Activated CD8-positive, alpha-beta T cell treated with anti-CD3 and anti-CD28 coated beads, Interleukin-2, amount 10 ng/mL, durations not matched to agents 7 days and 5 days (primary cell): ENCODE results near the gene ACD. TPM values are rescaled to one million over a fixed set of nuclear protein-coding genes. Genes with fewer than 3 reads are reported as not detected.

Source experiments
- ATAC-seq: fragments of 150-1000 bp; cut with Tn5 transposase; one replicate; pipeline ENCODE4 v1.10.0; 2021; ENCODE audit warnings: moderate library complexity
- CTCF ChIA-PET: fragments of 350-600 bp; sonication (Branson Sonifier 250); formaldehyde crosslinking; loops from one replicate; lab custom pipeline; 2021; ENCODE audit warnings: antibody characterized with exemption; lab: Charles Lee
- POLR2A ChIA-PET: fragments of 350-600 bp; sonication (Branson Sonifier 250); formaldehyde crosslinking; loops from one replicate; lab custom pipeline; 2021; ENCODE audit warnings: antibody characterized with exemption; lab: Charles Lee
- DNase-seq: peaks from one replicate; pipeline ENCODE4 v3.0.0-alpha.2; 2020
- H3K27ac Mint-ChIP-seq: one replicate; pipeline ENCODE4 v1.8.0; 2021; ENCODE audit warnings: mild to moderate bottlenecking, mixed read lengths
- H3K27me3 Mint-ChIP-seq: one replicate; pipeline ENCODE4 v1.8.0; 2021; ENCODE audit warnings: low read depth, mixed read lengths
- H3K36me3 Mint-ChIP-seq: one replicate; pipeline ENCODE4 v1.8.0; 2021; ENCODE audit warnings: low read depth, mixed read lengths
- H3K4me1 Mint-ChIP-seq: one replicate; pipeline ENCODE4 v1.8.0; 2021; ENCODE audit warnings: low read depth, mixed read lengths
- H3K4me3 Mint-ChIP-seq: one replicate; pipeline ENCODE4 v1.8.0; 2021; ENCODE audit warnings: mild to moderate bottlenecking, mixed read lengths
- H3K9me3 Mint-ChIP-seq: one replicate; pipeline ENCODE4 v1.8.0; 2022; ENCODE audit warnings: mixed read lengths; ENCODE audit not compliant: insufficient read depth
- total RNA-seq, 2 experiments: library from RNA; stranded (reverse); gene quantifications; one replicate each; pipeline ENCODE4 v1.2.3, GENCODE V29; 2021

Gene ACD
- total RNA-seq = 10 to 100 TPM; 51.4 to 51.6 TPM

- ATAC-seq = peak; percentile 70
- peak within 1 kb of the TSS; percentile 89 for H3K4me3 Mint-ChIP-seq
- H3K4me1 Mint-ChIP-seq = peaks cover 30% of the 10 kb centered on the region
- POLR2A ChIA-PET = interaction anchor here (0.6 to 5.2 kb wide), 13 partner anchors 12 to 420 kb away, joined by 3 to 71 read pairs (median 4); partner anchors contain the start of genes CARMIL2, CTCF and SLC12A4
- H3K27ac Mint-ChIP-seq = peak within 1 kb of the TSS; percentile 96
- CTCF ChIA-PET = interaction anchor here (0.9 to 4.9 kb wide), 9 partner anchors 8 to 146 kb away, joined by 3 to 50 read pairs (median 7); partner anchors contain the start of genes CARMIL2 and CTCF
- no peaks in the 10 kb centered on the region for H3K9me3 Mint-ChIP-seq
- H3K27me3 Mint-ChIP-seq = no peaks in the 10 kb centered on the region
- H3K36me3 Mint-ChIP-seq = peaks cover 19% of the 10 kb centered on the region
- peak; percentile 94 for DNase-seq
These were observed at the start of gene ACD for GRCh38 chr16:67659675-67660563. ACD (minus strand) TSS chr16:67660260; CDS start chr16:67660220, 40 bp downstream.

- ATAC-seq (no peak), DNase-seq (no peak)
- Mint-ChIP-seq H3K4me1 (peaks cover 9% of the 10 kb centered on the region), H3K27ac (no peak overlapping the region), H3K27me3 (no peaks in the 10 kb centered on the region), H3K36me3 (no peaks in the 10 kb centered on the region), H3K4me3 (no peak overlapping the region), H3K9me3 (no peaks in the 10 kb centered on the region)
- ChIA-PET CTCF (no interaction called here), POLR2A (no interaction called here)
These were observed 49.0 kb upstream of the ACD start for GRCh38 chr16:67709050-67709449.

GRCh38 chr16:67708368-67708771 is 48.3 kb upstream of the ACD start:
- peaks cover 16% of the 10 kb centered on the region for H3K4me1 Mint-ChIP-seq
- H3K9me3 Mint-ChIP-seq = no peaks in the 10 kb centered on the region
- no peaks in the 10 kb centered on the region for H3K27me3 Mint-ChIP-seq
- no peak overlapping the region for H3K27ac Mint-ChIP-seq
- no peak for DNase-seq
- ATAC-seq = no peak
- no peak overlapping the region for H3K4me3 Mint-ChIP-seq
- H3K36me3 Mint-ChIP-seq = peaks cover 3% of the 10 kb centered on the region
- CTCF ChIA-PET = no interaction called here
- POLR2A ChIA-PET = no interaction called here

- Mint-ChIP-seq H3K4me1 (peaks cover 22% of the 10 kb centered on the region), H3K27ac (no peak overlapping the region), H3K27me3 (no peaks in the 10 kb centered on the region), H3K36me3 (peaks cover 3% of the 10 kb centered on the region), H3K9me3 (no peaks in the 10 kb centered on the region), H3K4me3 (no peak overlapping the region)
- ChIA-PET CTCF (no interaction called here), POLR2A (no interaction called here)
- DNase-seq = no peak
- ATAC-seq = no peak
These were observed 47.7 kb upstream of the ACD start for GRCh38 chr16:67707790-67708189.

- no peaks in the 10 kb centered on the region for H3K9me3 Mint-ChIP-seq
- POLR2A ChIA-PET = no interaction called here
- CTCF ChIA-PET = no interaction called here
These were observed 47.1 kb upstream of the ACD start for GRCh38 chr16:67707210-67707609.

GRCh38 chr16:67704110-67704509 is 44.0 kb upstream of the ACD start:
- ChIA-PET CTCF (interaction anchor here (1.3 to 2.1 kb wide), 2 partner anchors 12 to 16 kb away, joined by 4 read pairs; partner anchors contain the start of gene GFOD2), POLR2A (interaction anchor here (0.7 kb wide), 1 partner anchor 84 kb away, joined by 3 read pairs; no protein-coding TSS in a partner anchor)
- Mint-ChIP-seq H3K9me3 (no peaks in the 10 kb centered on the region), H3K4me3 (no peak overlapping the region), H3K27ac (peak overlapping the region; percentile 92), H3K4me1 (peaks cover 30% of the 10 kb centered on the region), H3K27me3 (no peaks in the 10 kb centered on the region), H3K36me3 (peaks cover 3% of the 10 kb centered on the region)
- no peak for ATAC-seq
- DNase-seq = no peak

More at GRCh38 chr16:67707210-67707609, 47.1 kb upstream of the ACD start:
- Mint-ChIP-seq H3K27me3 (no peaks in the 10 kb centered on the region), H3K27ac (no peak overlapping the region), H3K4me3 (no peak overlapping the region), H3K36me3 (peaks cover 3% of the 10 kb centered on the region), H3K4me1 (peaks cover 25% of the 10 kb centered on the region)
- ATAC-seq (no peak), DNase-seq (no peak)

- peak; percentile 84 for ATAC-seq
- H3K27me3 Mint-ChIP-seq = no peaks in the 10 kb centered on the region
- peak; percentile 46 for DNase-seq
- H3K4me1 Mint-ChIP-seq = peaks cover 30% of the 10 kb centered on the region
- ChIA-PET POLR2A (no interaction called here), CTCF (interaction anchor here (1.3 kb wide), 1 partner anchor 16 kb away, joined by 4 read pairs; the partner anchor contains the start of gene GFOD2)
- peak overlapping the region; percentile 92 for H3K27ac Mint-ChIP-seq
- H3K4me3 Mint-ChIP-seq = peak overlapping the region; percentile 40
- no peaks in the 10 kb centered on the region for H3K9me3 Mint-ChIP-seq
- H3K36me3 Mint-ChIP-seq = peaks cover 4% of the 10 kb centered on the region
These were observed 43.6 kb upstream of the ACD start for GRCh38 chr16:67703626-67704025.

GRCh38 chr16:67702130-67702529 is 42.1 kb upstream of the ACD start:
- Mint-ChIP-seq H3K27ac (peak overlapping the region; percentile 25), H3K27me3 (no peaks in the 10 kb centered on the region), H3K4me1 (peaks cover 30% of the 10 kb centered on the region), H3K36me3 (peaks cover 5% of the 10 kb centered on the region), H3K9me3 (no peaks in the 10 kb centered on the region), H3K4me3 (no peak overlapping the region)
- DNase-seq (no peak), ATAC-seq (no peak)
- POLR2A ChIA-PET = no interaction called here
- CTCF ChIA-PET = no interaction called here

GRCh38 chr16:67701420-67701819 is 41.4 kb upstream of the ACD start:
- Mint-ChIP-seq H3K36me3 (peaks cover 5% of the 10 kb centered on the region), H3K27me3 (no peaks in the 10 kb centered on the region), H3K4me3 (no peak overlapping the region), H3K4me1 (peaks cover 33% of the 10 kb centered on the region), H3K27ac (peak overlapping the region; percentile 18), H3K9me3 (no peaks in the 10 kb centered on the region)
- ChIA-PET CTCF (no interaction called here), POLR2A (no interaction called here)
- no peak for ATAC-seq
- DNase-seq = no peak

- H3K9me3 Mint-ChIP-seq = no peaks in the 10 kb centered on the region
- CTCF ChIA-PET = no interaction called here
- peaks cover 26% of the 10 kb centered on the region for H3K4me1 Mint-ChIP-seq
- no peaks in the 10 kb centered on the region for H3K27me3 Mint-ChIP-seq
- H3K36me3 Mint-ChIP-seq = peaks cover 5% of the 10 kb centered on the region
- ATAC-seq = no peak
- H3K4me3 Mint-ChIP-seq = no peak overlapping the region
- no peak for DNase-seq
- no peak overlapping the region for H3K27ac Mint-ChIP-seq
- POLR2A ChIA-PET = no interaction called here
These were observed 39.2 kb upstream of the ACD start for GRCh38 chr16:67699265-67699664.

- no peak overlapping the region for H3K27ac Mint-ChIP-seq
- no peaks in the 10 kb centered on the region for H3K27me3 Mint-ChIP-seq
- POLR2A ChIA-PET = interaction anchor here (1.2 kb wide), 1 partner anchor 22 kb away, joined by 3 read pairs; the partner anchor contains the start of gene GFOD2
- H3K4me3 Mint-ChIP-seq = no peak overlapping the region
- no peaks in the 10 kb centered on the region for H3K9me3 Mint-ChIP-seq
- peaks cover 2% of the 10 kb centered on the region for H3K36me3 Mint-ChIP-seq
- CTCF ChIA-PET = interaction anchor here (1.3 to 2.8 kb wide), 2 partner anchors 119 to 176 kb away, joined by 4 to 12 read pairs; no protein-coding TSS in a partner anchor
- ATAC-seq = no peak
- DNase-seq = no peak
- peaks cover 10% of the 10 kb centered on the region for H3K4me1 Mint-ChIP-seq
These were observed 37.5 kb upstream of the ACD start for GRCh38 chr16:67697422-67698185.
